OCI-LY7 (cell line): ENCODE results near the gene CHRNB4. TPM values are rescaled to one million over a fixed set of nuclear protein-coding genes. Genes with fewer than 3 reads are reported as not detected.

Experiments used
- BruUV-seq: library from RNA; stranded (reverse); fragments of 400-500 nt; replicated peaks from 2 replicates; lab custom pipeline; 2021; lab: Mats Ljungman, UMichigan
- CTCF ChIA-PET: fragments of 300-600 bp; sonication (Branson Sonifier 250); formaldehyde crosslinking; loops from one replicate; lab custom pipeline; 2022; ENCODE audit warnings: antibody characterized with exemption; ENCODE audit not compliant: unreplicated experiment; lab: Charles Lee
- POLR2A ChIA-PET: fragments of 300-600 bp; sonication (Branson Sonifier 250); formaldehyde crosslinking; loops from one replicate; lab custom pipeline; 2022; ENCODE audit warnings: antibody characterized with exemption; lab: Charles Lee
- DNase-seq: peaks from one replicate; pipeline ENCODE4 v3.0.0-alpha.2; 2015; ENCODE audit warnings: low spot score
- H2AFZ ChIP-seq: fragments of 200-600 bp; sonication (generic), shearing (Covaris generic); 2 replicates; pipeline ENCODE4 v1.6.1; 2014; ENCODE audit warnings: mild to moderate bottlenecking, antibody characterized with exemption, low read length, moderate library complexity
- H3K27ac ChIP-seq: fragments of 200-600 bp; sonication (generic); 2 replicates; pipeline ENCODE4 v1.5.1; 2014; ENCODE audit warnings: mixed run types, low read depth, mild to moderate bottlenecking, moderate library complexity, low read length, inconsistent platforms; ENCODE audit not compliant: poor library complexity, severe bottlenecking
- H3K36me3 ChIP-seq: fragments of 200-600 bp; sonication (generic); 2 replicates; pipeline ENCODE4 v1.6.1; 2014; ENCODE audit warnings: mild to moderate bottlenecking, antibody characterized with exemption, low read length, moderate library complexity, mixed read lengths; ENCODE audit not compliant: insufficient read depth
- H3K4me1 ChIP-seq: fragments of 200-600 bp; sonication (generic); 2 replicates; pipeline ENCODE4 v1.5.1; 2014; ENCODE audit warnings: mild to moderate bottlenecking, low read length; ENCODE audit not compliant: insufficient read depth, poor library complexity, severe bottlenecking
- H3K4me2 ChIP-seq: fragments of 200-600 bp; sonication (generic); 2 replicates; pipeline ENCODE4 v1.6.1; 2014; ENCODE audit warnings: mild to moderate bottlenecking, low read length
- H3K4me3 ChIP-seq: fragments of 200-600 bp; sonication (generic); 2 replicates; pipeline ENCODE4 v1.5.1; 2014; ENCODE audit warnings: mild to moderate bottlenecking, low read depth, low read length; ENCODE audit not compliant: poor library complexity, severe bottlenecking
- H3K79me2 ChIP-seq: fragments of 200-600 bp; sonication (generic); 2 replicates; pipeline ENCODE4 v1.6.1; 2016; ENCODE audit warnings: low read depth, mild to moderate bottlenecking, low read length, moderate library complexity, mixed read lengths; ENCODE audit not compliant: insufficient read depth
- H3K9me2 ChIP-seq: fragments of 200-600 bp; sonication (generic); 2 replicates; pipeline ENCODE4 v1.6.1; 2016; ENCODE audit warnings: mild to moderate bottlenecking, low read length, mixed read lengths; ENCODE audit not compliant: insufficient read depth
- H3K9me3 ChIP-seq: fragments of 200-600 bp; sonication (generic); 2 replicates; pipeline ENCODE4 v1.6.1; 2014; ENCODE audit warnings: mild to moderate bottlenecking, mixed run types, low read length, mixed read lengths
- H4K20me1 ChIP-seq: fragments of 200-600 bp; sonication (generic); 2 replicates; pipeline ENCODE4 v1.6.1; 2014; ENCODE audit warnings: mild to moderate bottlenecking, antibody characterized with exemption, low read length, moderate library complexity, mixed read lengths; ENCODE audit not compliant: insufficient read depth
- CTCF ChIP-seq: fragments of 200-600 bp; sonication (generic); conservative IDR thresholded peaks from 2 replicates; pipeline ENCODE4 v1.5.1; 2014; ENCODE audit warnings: mild to moderate bottlenecking, antibody characterized with exemption, low read length, moderate library complexity, mixed read lengths
- EZH2phosphoT487 ChIP-seq: fragments of 200-600 bp; sonication (generic); IDR thresholded peaks from 2 replicates; pipeline ENCODE4 v1.6.1; 2018; ENCODE audit warnings: low read depth, borderline replicate concordance, mild to moderate bottlenecking, mixed run types, antibody characterized with exemption, low read length, moderate library complexity, mixed read lengths
- intact Hi-C: fragments of 100-400 bp; cut with micrococcal nuclease; formaldehyde crosslinking; loops from one replicate; pipeline ENCODE4 v1.10.0; 2022; ENCODE audit not compliant: unreplicated experiment
- total RNA-seq, 2 experiments: library from RNA; depleted of rRNA in 1 of 2; stranded (reverse); fragments of >200 nt in 1 of 2; shearing (Covaris generic) in 1 of 2; gene quantifications; 2 replicates each; pipeline ENCODE4 v1.2.3, GENCODE V29; 2014 to 2022

CHRNB4 gene
- total RNA-seq, 2 experiments from 2014 or later: not detected

- Histone ChIP-seq H3K79me2 (no peaks in the 10 kb centered on the region), H3K9me2 (no peaks in the 10 kb centered on the region), H3K9me3 (no peaks in the 10 kb centered on the region), H3K4me3 (no peak overlapping the region), H3K36me3 (no peaks in the 10 kb centered on the region), H3K27ac (no peak overlapping the region), H3K4me2 (no peak overlapping the region), H3K4me1 (no peaks in the 10 kb centered on the region), H2AFZ (no peak overlapping the region), H4K20me1 (no peaks in the 10 kb centered on the region)
- intact Hi-C loops: no loop called here
- BruUV-seq: no TSS peak
- no peak for DNase-seq
- no peak for TF ChIP-seq EZH2phosphoT487
- no peak for TF ChIP-seq CTCF
- POLR2A ChIA-PET: no interaction called here
- CTCF ChIA-PET: no interaction called here
These were observed 33.0 kb upstream of the CHRNB4 start for GRCh38 chr15:78673917-78674444.

- Histone ChIP-seq H3K4me1 (no peaks in the 10 kb centered on the region), H3K27ac (no peak overlapping the region), H3K36me3 (no peaks in the 10 kb centered on the region), H3K4me3 (no peak overlapping the region), H2AFZ (no peak overlapping the region), H3K9me2 (no peaks in the 10 kb centered on the region), H3K9me3 (no peaks in the 10 kb centered on the region), H3K79me2 (no peaks in the 10 kb centered on the region), H3K4me2 (no peak overlapping the region), H4K20me1 (no peaks in the 10 kb centered on the region)
- ChIA-PET POLR2A (no interaction called here), CTCF (no interaction called here)
- no peak for TF ChIP-seq CTCF
- intact Hi-C loops: no loop called here
- BruUV-seq: no TSS peak
- DNase-seq: no peak
These were observed 32.5 kb upstream of the CHRNB4 start for GRCh38 chr15:78673476-78673875.

- no peaks in the 10 kb centered on the region for H3K9me2 ChIP-seq
- H4K20me1 ChIP-seq: no peaks in the 10 kb centered on the region
- TF ChIP-seq EZH2phosphoT487: no peak
- TF ChIP-seq CTCF: no peak
- H2AFZ ChIP-seq: no peak overlapping the region
- no TSS peak for BruUV-seq
- no peaks in the 10 kb centered on the region for H3K4me1 ChIP-seq
- no peaks in the 10 kb centered on the region for H3K36me3 ChIP-seq
- H3K79me2 ChIP-seq: no peaks in the 10 kb centered on the region
- DNase-seq: no peak
- no peak overlapping the region for H3K27ac ChIP-seq
- H3K4me2 ChIP-seq: no peak overlapping the region
- intact Hi-C loops: no loop called here
- no peaks in the 10 kb centered on the region for H3K9me3 ChIP-seq
- H3K4me3 ChIP-seq: no peak overlapping the region
- ChIA-PET CTCF (no interaction called here), POLR2A (interaction anchor here (0.6 to 1.2 kb wide), 3 partner anchors 22 to 220 kb away, joined by 3 to 8 read pairs (median 3); no protein-coding TSS in a partner anchor)
These were observed 31.4 kb upstream of the CHRNB4 start for GRCh38 chr15:78672285-78673014.
